Stomach smooth muscle (tissue), 2 donors: ENCODE data around the gene FAM221B.

ENCODE experiments used
- H3K27ac ChIP-seq: one replicate; pipeline ENCODE4 v1.7.0; 2013; ENCODE audit warnings: mild to moderate bottlenecking, low read length, inconsistent platforms
- H3K27me3 ChIP-seq, 2 donors: one replicate each; pipeline ENCODE4 v1.7.0; 2013; ENCODE audit warnings: low read length in 2 of 2; ENCODE audit not compliant: insufficient read depth in 2 of 2, control insufficient read depth in 1 of 2
- H3K36me3 ChIP-seq, 2 donors: one replicate each; pipeline ENCODE4 v1.7.0; 2013; ENCODE audit warnings: low read length in 2 of 2; ENCODE audit not compliant: control insufficient read depth in 2 of 2, insufficient read depth in 2 of 2
- H3K4me1 ChIP-seq: one replicate; pipeline ENCODE4 v1.7.0; 2013; ENCODE audit warnings: low read length; ENCODE audit not compliant: control insufficient read depth, insufficient read depth
- H3K4me3 ChIP-seq, 2 donors: one replicate each; pipeline ENCODE4 v1.7.0; 2013; ENCODE audit warnings: low read length in 2 of 2
- H3K9ac ChIP-seq, 2 donors: one replicate each; pipeline ENCODE4 v1.7.0; 2013; ENCODE audit warnings: low read length in 2 of 2, mild to moderate bottlenecking in 1 of 2
- H3K9me3 ChIP-seq, 2 donors: one replicate each; pipeline ENCODE4 v1.7.0; 2013; ENCODE audit warnings: low read length in 2 of 2; ENCODE audit not compliant: control insufficient read depth in 2 of 2
- donor health status: healthy.
- donor health status: Pancreatic carcinoma.

Gene FAM221B

DNA sequence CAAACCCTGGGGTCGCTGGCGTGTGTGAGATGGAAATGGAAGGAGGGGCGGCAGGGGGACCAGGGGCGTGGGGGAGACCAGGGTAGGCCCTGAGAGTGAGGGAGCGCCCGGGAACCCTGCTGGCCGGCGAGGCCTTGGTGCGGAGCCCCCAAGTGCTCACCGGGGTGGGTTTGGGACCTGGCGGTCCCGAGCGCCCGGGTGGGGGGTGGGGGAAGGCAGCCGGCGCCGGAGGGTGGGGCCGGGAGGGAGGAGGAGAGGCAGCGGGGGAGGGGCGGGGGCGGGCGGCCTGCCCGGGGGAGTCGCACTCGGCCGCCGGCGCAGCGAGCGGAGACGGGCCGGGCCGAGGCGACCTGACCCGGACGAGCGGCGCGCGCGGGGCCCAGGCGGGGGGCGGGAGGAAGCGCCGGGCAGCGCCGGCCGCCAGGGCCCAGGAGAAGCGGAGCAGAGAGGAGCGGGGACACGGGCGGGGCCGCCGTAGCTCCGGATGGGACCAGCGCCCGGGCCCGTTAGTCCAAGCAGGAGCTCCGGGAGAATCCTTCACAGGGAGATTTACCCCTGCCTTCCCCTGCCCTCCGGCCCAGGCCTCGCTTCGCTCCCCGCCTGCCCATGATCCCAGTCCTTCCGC lies 37.1 kb downstream of the FAM221B start, which contains the start of gene NPR2:
NPR2 (plus strand) TSS at position 295 of the 625 bp plus-strand sequence. CDS start 818 bp downstream, outside the sequence.
- peak within 1 kb of the TSS; percentile 77 for H3K27ac ChIP-seq
- no peaks in the 10 kb centered on the region for H3K27me3 ChIP-seq
- H3K4me1 ChIP-seq = peaks cover 40% of the 10 kb centered on the region
- H3K36me3 ChIP-seq = peaks cover 0 to 2% of the 10 kb centered on the region in 2 donors
- peak within 1 kb of the TSS; percentile 62 to 78 for H3K4me3 ChIP-seq
- H3K9ac ChIP-seq = peak within 1 kb of the TSS; percentile 65 to 89
- H3K9me3 ChIP-seq = no peaks in the 10 kb centered on the region

GRCh38 chr9:35790385-35791296 lies 37.9 kb downstream of the FAM221B start:
- H3K9ac ChIP-seq = peak overlapping the region; percentile 28 to 51
- H3K27ac ChIP-seq = peak overlapping the region; percentile 77
- peaks cover 40% of the 10 kb centered on the region for H3K4me1 ChIP-seq
- H3K4me3 ChIP-seq = peak overlapping the region; percentile 29 to 52
- no peaks in the 10 kb centered on the region for H3K9me3 ChIP-seq
- peaks cover 0 to 2% of the 10 kb centered on the region in 2 donors for H3K36me3 ChIP-seq
- H3K27me3 ChIP-seq = no peaks in the 10 kb centered on the region

- Histone ChIP-seq H3K9me3 (no peaks in the 10 kb centered on the region), H3K36me3 (peaks cover 0 to 2% of the 10 kb centered on the region in 2 donors)
Measured at GRCh38 chr9:35790025-35790384, 38.5 kb downstream of the FAM221B start.

GRCh38 chr9:35789541-35789940 lies 39.0 kb downstream of the FAM221B start:
- no peak overlapping the region for H3K27ac ChIP-seq
- H3K4me1 ChIP-seq = peaks cover 34% of the 10 kb centered on the region
- H3K27me3 ChIP-seq = no peaks in the 10 kb centered on the region
- no peak overlapping the region for H3K9ac ChIP-seq
- no peak overlapping the region for H3K4me3 ChIP-seq
- H3K36me3 ChIP-seq = peaks cover 0 to 2% of the 10 kb centered on the region in 2 donors
- no peaks in the 10 kb centered on the region for H3K9me3 ChIP-seq

More at GRCh38 chr9:35790025-35790384, 38.5 kb downstream of the FAM221B start:
- no peak overlapping the region for H3K9ac ChIP-seq
- H3K27me3 ChIP-seq = no peaks in the 10 kb centered on the region
- no peak overlapping the region for H3K4me3 ChIP-seq
- H3K4me1 ChIP-seq = peaks cover 39% of the 10 kb centered on the region
- H3K27ac ChIP-seq = peak overlapping the region; percentile 77

- H3K9me3 ChIP-seq = no peaks in the 10 kb centered on the region
- H3K4me1 ChIP-seq = no peaks in the 10 kb centered on the region
- H3K36me3 ChIP-seq = peaks cover 0 to 2% of the 10 kb centered on the region in 2 donors
- no peak overlapping the region for H3K27ac ChIP-seq
- no peak overlapping the region for H3K4me3 ChIP-seq
- H3K27me3 ChIP-seq = no peaks in the 10 kb centered on the region
- H3K9ac ChIP-seq = no peak overlapping the region
Measured at GRCh38 chr9:35783418-35783817, 45.1 kb downstream of the FAM221B start.

- no peak overlapping the region for H3K27ac ChIP-seq
- no peaks in the 10 kb centered on the region for H3K4me1 ChIP-seq
- H3K36me3 ChIP-seq = no peaks in the 10 kb centered on the region
- no peak overlapping the region for H3K9ac ChIP-seq
- no peak overlapping the region for H3K4me3 ChIP-seq
- no peaks in the 10 kb centered on the region for H3K9me3 ChIP-seq
- no peaks in the 10 kb centered on the region for H3K27me3 ChIP-seq
Measured at GRCh38 chr9:35781066-35781465, 47.5 kb downstream of the FAM221B start.

DNA sequence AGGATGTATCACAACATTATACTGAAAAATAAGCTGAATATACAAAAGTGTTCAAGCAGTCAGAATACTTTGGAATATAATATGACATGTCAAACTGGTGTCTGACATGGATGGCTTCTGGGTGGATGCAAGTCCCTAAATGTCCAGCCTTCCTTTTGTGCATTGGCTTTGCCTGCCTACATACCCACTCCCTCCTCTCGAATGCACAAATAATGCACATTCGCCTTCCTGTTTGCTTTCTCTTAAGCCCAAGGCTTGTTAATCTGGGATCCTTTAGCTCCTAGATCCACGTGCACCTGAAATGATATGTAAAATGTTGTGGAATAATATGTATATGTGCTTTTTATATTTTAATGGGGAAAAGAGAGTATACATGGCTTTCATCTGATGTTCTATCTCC lies 50.0 kb downstream of the FAM221B start:
- Histone ChIP-seq H3K27ac (no peak overlapping the region), H3K9me3 (no peaks in the 10 kb centered on the region), H3K27me3 (no peaks in the 10 kb centered on the region), H3K36me3 (no peaks in the 10 kb centered on the region), H3K4me1 (no peaks in the 10 kb centered on the region), H3K9ac (no peak overlapping the region), H3K4me3 (no peak overlapping the region)

DNA sequence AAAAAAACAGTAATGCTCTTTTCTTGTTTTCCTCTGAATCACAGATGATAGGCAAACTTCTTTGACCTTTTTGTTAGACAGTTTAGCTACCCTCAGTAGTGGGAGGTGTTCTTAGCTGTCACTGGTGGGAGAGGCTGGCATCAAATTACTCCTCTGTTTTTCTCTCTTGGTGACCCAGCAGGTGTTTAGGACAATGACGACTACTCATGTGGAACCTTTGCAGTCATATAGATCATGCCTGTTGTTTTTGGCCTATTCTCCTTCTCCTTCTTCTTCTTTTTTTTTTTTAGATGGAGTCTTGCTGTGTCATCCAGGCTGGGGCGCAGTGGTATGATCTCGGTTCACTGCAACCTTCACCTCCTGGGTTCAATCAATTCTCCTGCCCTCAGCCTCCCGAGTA lies 52.5 kb downstream of the FAM221B start:
- Histone ChIP-seq H3K4me1 (peaks cover 3% of the 10 kb centered on the region), H3K9me3 (no peaks in the 10 kb centered on the region), H3K4me3 (no peak overlapping the region), H3K9ac (no peak overlapping the region), H3K27ac (no peak overlapping the region), H3K36me3 (no peaks in the 10 kb centered on the region), H3K27me3 (no peaks in the 10 kb centered on the region)

GRCh38 chr9:35774907-35775635 lies 53.5 kb downstream of the FAM221B start:
- H3K4me3 ChIP-seq = no peak overlapping the region
- no peaks in the 10 kb centered on the region for H3K36me3 ChIP-seq
- H3K27me3 ChIP-seq = no peaks in the 10 kb centered on the region
- no peak overlapping the region for H3K27ac ChIP-seq
- H3K9ac ChIP-seq = no peak overlapping the region
- peaks cover 9% of the 10 kb centered on the region for H3K4me1 ChIP-seq
- H3K9me3 ChIP-seq = no peaks in the 10 kb centered on the region

DNA sequence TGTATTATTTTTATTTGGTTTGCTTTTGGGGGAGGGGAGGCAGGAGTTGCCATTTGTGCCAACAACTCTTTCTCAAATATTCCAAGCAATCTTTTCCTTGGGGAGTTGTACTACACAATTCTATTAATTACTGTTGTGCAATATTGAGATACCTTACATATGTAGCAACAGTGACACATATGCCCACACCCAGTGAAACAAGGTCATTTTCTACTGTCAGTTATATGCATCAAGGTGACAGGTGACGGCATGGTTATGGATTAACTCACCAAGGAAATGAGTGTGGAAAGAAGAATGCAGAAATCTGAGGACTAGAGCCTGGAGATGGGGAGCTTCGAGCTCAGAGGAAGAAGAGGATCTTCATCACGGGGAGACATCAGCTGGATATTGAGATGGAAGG lies 56.6 kb downstream of the FAM221B start:
- Histone ChIP-seq H3K27me3 (no peaks in the 10 kb centered on the region), H3K4me3 (no peak overlapping the region), H3K9ac (no peak overlapping the region), H3K9me3 (no peaks in the 10 kb centered on the region), H3K4me1 (peaks cover 9% of the 10 kb centered on the region), H3K36me3 (no peaks in the 10 kb centered on the region), H3K27ac (no peak overlapping the region)
